ENCODE results near the gene SLC66A2. TPM values are rescaled to one million over a fixed set of nuclear protein-coding genes. Genes with fewer than 3 reads are reported as not detected.
A peak's percentile ranks its signal among the peaks of the same experiment; 100 is the strongest.

The SLC66A2 gene
- total RNA-seq, 1 experiment from 2014 or later, result 13.0 TPM

DNA sequence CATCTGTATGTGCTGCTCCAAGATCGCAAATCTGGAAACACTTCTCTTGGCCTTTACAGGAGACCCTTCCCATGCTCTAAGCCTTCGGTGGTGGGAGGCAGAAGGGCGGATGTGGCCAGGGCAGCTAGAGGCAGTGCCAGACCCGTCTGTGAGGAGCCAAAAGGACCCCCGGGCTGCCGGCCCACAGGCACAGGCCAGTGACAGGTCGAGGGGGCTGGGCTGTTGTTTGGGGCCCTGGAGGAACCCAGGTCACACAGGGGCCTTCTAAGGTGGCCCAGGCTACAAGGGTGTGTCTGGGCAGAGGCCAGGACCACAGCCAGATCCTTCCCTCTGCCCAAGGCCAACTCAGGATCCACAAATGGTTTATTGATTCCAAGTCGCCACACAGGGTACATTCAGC, 49.4 kb downstream of the SLC66A2 start:
- no peak overlapping the region for H4K8ac ChIP-seq (replicated peaks; ENCODE audit: insufficient read length, low read depth, low read length)
- H2BK15ac ChIP-seq (ENCODE audit: low read depth, low read length), result no peak overlapping the region
- no peak overlapping the region for H2BK120ac ChIP-seq (ENCODE audit: low read depth, low read length, poor library complexity, severe bottlenecking)
- no peak overlapping the region for H2BK20ac ChIP-seq (ENCODE audit: low read depth, low read length, poor library complexity, severe bottlenecking)
- H3K23me2 ChIP-seq (ENCODE audit: insufficient read length, low read depth, low read length, poor library complexity, severe bottlenecking), result no peaks in the 10 kb centered on the region
- Mint-ChIP-seq H3K27ac (no peak overlapping the region), H3K9me3 (peaks cover 30 to 47% of the 10 kb centered on the region in 2 experiments), H3K36me3 (ENCODE audit: insufficient read depth in 1 of 3, low read depth in 3 of 3) (peaks cover 22 to 44% (median 31%) of the 10 kb centered on the region in 3 experiments), H3K4me1 (no peaks in the 10 kb centered on the region), H3K27me3 (ENCODE audit: low read depth) (peaks cover 16% of the 10 kb centered on the region), H3K4me3 (no peak overlapping the region)
- no peak overlapping the region for H2BK5ac ChIP-seq (ENCODE audit: insufficient read length, low read length)
- H3K9me3 ChIP-seq (ENCODE audit: control insufficient read depth, low read depth, low read length), result peaks cover 17% of the 10 kb centered on the region
- no peak overlapping the region for H3K56ac ChIP-seq (ENCODE audit: insufficient read length, low read depth, low read length)
- no peak overlapping the region for H3K9ac ChIP-seq (ENCODE audit: extremely low read depth, insufficient read length, low read length)
- no peak overlapping the region for H2BK12ac ChIP-seq (ENCODE audit: insufficient read length, low read depth, low read length)
- H3K4me2 ChIP-seq (ENCODE audit: insufficient read depth, insufficient read length, low read length), result no peak overlapping the region
- H3K79me1 ChIP-seq (ENCODE audit: insufficient read depth, low read depth, low read length, poor library complexity, severe bottlenecking), result no peaks in the 10 kb centered on the region
- no peak overlapping the region for H3T11ph ChIP-seq (ENCODE audit: low read length)
- H4K91ac ChIP-seq (ENCODE audit: insufficient read length, low read depth, low read length), result no peak overlapping the region
- H3K4ac ChIP-seq (ENCODE audit: low read depth, low read length), result no peak overlapping the region
- peak; percentile 20 for DNase-seq
- no peak overlapping the region for H3K27ac ChIP-seq (ENCODE audit: insufficient read length, low read depth, low read length)
- TF ChIP-seq, protein P1, sequence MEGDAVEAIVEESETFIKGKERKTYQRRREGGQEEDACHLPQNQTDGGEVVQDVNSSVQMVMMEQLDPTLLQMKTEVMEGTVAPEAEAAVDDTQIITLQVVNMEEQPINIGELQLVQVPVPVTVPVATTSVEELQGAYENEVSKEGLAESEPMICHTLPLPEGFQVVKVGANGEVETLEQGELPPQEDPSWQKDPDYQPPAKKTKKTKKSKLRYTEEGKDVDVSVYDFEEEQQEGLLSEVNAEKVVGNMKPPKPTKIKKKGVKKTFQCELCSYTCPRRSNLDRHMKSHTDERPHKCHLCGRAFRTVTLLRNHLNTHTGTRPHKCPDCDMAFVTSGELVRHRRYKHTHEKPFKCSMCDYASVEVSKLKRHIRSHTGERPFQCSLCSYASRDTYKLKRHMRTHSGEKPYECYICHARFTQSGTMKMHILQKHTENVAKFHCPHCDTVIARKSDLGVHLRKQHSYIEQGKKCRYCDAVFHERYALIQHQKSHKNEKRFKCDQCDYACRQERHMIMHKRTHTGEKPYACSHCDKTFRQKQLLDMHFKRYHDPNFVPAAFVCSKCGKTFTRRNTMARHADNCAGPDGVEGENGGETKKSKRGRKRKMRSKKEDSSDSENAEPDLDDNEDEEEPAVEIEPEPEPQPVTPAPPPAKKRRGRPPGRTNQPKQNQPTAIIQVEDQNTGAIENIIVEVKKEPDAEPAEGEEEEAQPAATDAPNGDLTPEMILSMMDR (conservative IDR thresholded peaks at IDR 0.05), result no peak
- H3K18ac ChIP-seq (ENCODE audit: insufficient read length, low read depth, low read length), result no peak overlapping the region
- no peak overlapping the region for H3K14ac ChIP-seq (ENCODE audit: insufficient read depth, low read length)
- no peaks in the 10 kb centered on the region for H3K79me2 ChIP-seq (ENCODE audit: insufficient read depth, low read length)
- no CpG with 5 or more reads among the region's 8 CpGs for WGBS (ENCODE audit: extremely low coverage, insufficient read length, low lambda C conversion rate)
- no peak overlapping the region for H2AFZ ChIP-seq (ENCODE audit: low read length)
- no peaks in the 10 kb centered on the region for H3K4me1 ChIP-seq (ENCODE audit: insufficient read depth, low read length)
- no peak overlapping the region for H2AK5ac ChIP-seq (ENCODE audit: insufficient read length, low read length)
- H4K20me1 ChIP-seq (ENCODE audit: control insufficient read depth, insufficient read depth, insufficient read length), result no peaks in the 10 kb centered on the region
- no peak overlapping the region for H4K5ac ChIP-seq (ENCODE audit: insufficient read length, low read depth, low read length)
- H3K27me3 ChIP-seq (ENCODE audit: insufficient read depth, low read length), result no peaks in the 10 kb centered on the region
- H3K23ac ChIP-seq (ENCODE audit: insufficient read length, low read depth, low read length), result no peak overlapping the region
